HPDE6-E6E7 (cell line): ENCODE measurements around the gene DDX55.
"Not testable (repeated sequence)": the region's sequence is repeated elsewhere in the genome, so short reads cannot be mapped to it uniquely, and the experiment has no call there.

Source experiments
- DNase-seq: peaks from one replicate; pipeline ENCODE4 v3.0.0; 2011; ENCODE audit warnings: missing footprints; ENCODE audit errors: extremely low spot score

DDX55 gene

GRCh38 chr12:123601602-123602489, at the start of gene DDX55:
TSS of gene DDX55 (plus strand) at chr12:123602099. CDS start at chr12:123602149, 50 bp downstream.
- peak; percentile 64 for DNase-seq

- DNase-seq = not testable (repeated sequence)
These were observed 47.8 kb upstream of the DDX55 start for GRCh38 chr12:123554136-123554535.

GRCh38 chr12:123554843-123555242, 47.1 kb upstream of the DDX55 start:
- not testable (repeated sequence) for DNase-seq

- not testable (repeated sequence) for DNase-seq
These were observed 43.4 kb upstream of the DDX55 start for GRCh38 chr12:123558487-123558886.

- DNase-seq = no peak
These were observed 42.4 kb upstream of the DDX55 start for GRCh38 chr12:123559468-123559867.

- DNase-seq = peak; percentile 20
These were observed 30.5 kb upstream of the DDX55 start for GRCh38 chr12:123571343-123571813.

- no peak for DNase-seq
These were observed 29.5 kb upstream of the DDX55 start for GRCh38 chr12:123572391-123572790.

- DNase-seq = no peak
These were observed 28.0 kb upstream of the DDX55 start for GRCh38 chr12:123573870-123574269.

GRCh38 chr12:123576611-123577010, 25.3 kb upstream of the DDX55 start:
- no peak for DNase-seq

- no peak for DNase-seq
These were observed 23.7 kb upstream of the DDX55 start for GRCh38 chr12:123578243-123578642.

GRCh38 chr12:123578829-123579228, 23.1 kb upstream of the DDX55 start:
- DNase-seq = not testable (repeated sequence)

GRCh38 chr12:123580772-123581171, 21.1 kb upstream of the DDX55 start:
- no peak for DNase-seq

GRCh38 chr12:123591702-123592481, 10.0 kb upstream of the DDX55 start:
- DNase-seq = no peak

GRCh38 chr12:123595729-123596128, 6.2 kb upstream of the DDX55 start:
- DNase-seq = no peak

GRCh38 chr12:123597100-123597499, 4.8 kb upstream of the DDX55 start:
- DNase-seq = no peak

GRCh38 chr12:123598522-123598921, 3.4 kb upstream of the DDX55 start:
- no peak for DNase-seq

- no peak for DNase-seq
These were observed 2.6 kb upstream of the DDX55 start for GRCh38 chr12:123599310-123599709.

- DNase-seq = no peak
These were observed 2.2 kb upstream of the DDX55 start for GRCh38 chr12:123599721-123600120.

GRCh38 chr12:123602651-123603195, 824 bp downstream of the DDX55 start:
- no peak for DNase-seq

- not testable (repeated sequence) for DNase-seq
These were observed 1.6 kb downstream of the DDX55 start for GRCh38 chr12:123603495-123603894.

- DNase-seq = no peak
These were observed 5.9 kb downstream of the DDX55 start for GRCh38 chr12:123607756-123608155.

- DNase-seq = no peak
These were observed 6.3 kb downstream of the DDX55 start for GRCh38 chr12:123608182-123608581.
